K562 (cell line): ENCODE measurements around the gene KCNK4. TPM values are rescaled to one million over a fixed set of nuclear protein-coding genes. Genes with fewer than 3 reads are reported as not detected.

Source experiments
- ATAC-seq: fragments of 200-7000 bp; cut with Tn5 transposase; 3 replicates; pipeline ENCODE4 v1.9.1; 2020; ENCODE audit warnings: moderate library complexity
- BruUV-seq: library from RNA; stranded (reverse); fragments of 400-500 nt; replicated peaks from 2 replicates; lab custom pipeline; 2021; lab: Mats Ljungman, UMichigan
- CTCF ChIA-PET: fragments of 300-600 bp; formaldehyde crosslinking; extraction: SDS; loops from one replicate; lab custom pipeline; 2021; ENCODE audit warnings: low intra/inter-chr PET ratio; lab: Yijun Ruan, JAX
- POLR2A ChIA-PET: fragments of 300-600, 350-650 bp; sonication (Branson Sonifier 250); formaldehyde crosslinking; extraction: SDS; loops from one replicate; lab custom pipeline; 2021; ENCODE audit warnings: antibody characterized with exemption, inconsistent platforms; lab: Yijun Ruan, JAX
- DNase-seq, 4 experiments: peaks; one replicate each; pipeline versions ENCODE4 v3.0.0 to v3.0.0-alpha.2; 2011 to 2018; ENCODE audit warnings: low spot score in 3 of 4, mixed read lengths in 3 of 4; ENCODE audit errors: extremely low read depth in 1 of 4
- FAIRE-seq: peaks from 2 replicates; lab custom pipeline; 2011; peaks lifted over from hg19 to GRCh38; lab: Jason Lieb, UNC
- H2AFZ ChIP-seq: 2 replicates; pipeline ENCODE4 v1.6.0; 2011; ENCODE audit warnings: low read depth, low read length, control low read depth, inconsistent platforms
- H3K27ac ChIP-seq: fragments of 200-600 bp; 3 replicates; pipeline ENCODE4 v1.8.0; 2011; ENCODE audit warnings: low read depth, mild to moderate bottlenecking, control low read depth, inconsistent platforms, low read length, moderate library complexity, mixed read lengths; ENCODE audit errors: extremely low read depth
- H3K27me3 ChIP-seq, 2 experiments: fragments of 300-600 bp in 1 of 2; 2 replicates in 1 of 2; 3 replicates in 1 of 2; pipeline versions ENCODE4 v1.6.0 to v1.8.0; 2011; ENCODE audit warnings: inconsistent platforms in 2 of 2, low read length in 2 of 2, mild to moderate bottlenecking in 1 of 2, mixed read lengths in 1 of 2, moderate library complexity in 1 of 2; ENCODE audit not compliant: control insufficient read depth in 2 of 2, insufficient read depth in 2 of 2
- H3K36me3 ChIP-seq: fragments of 300-600 bp; 3 replicates; pipeline ENCODE4 v1.8.0; 2011; ENCODE audit warnings: mild to moderate bottlenecking, low read length, inconsistent platforms; ENCODE audit not compliant: control insufficient read depth, insufficient read depth
- H3K4me1 ChIP-seq, 2 experiments: fragments of 200-600 bp in 1 of 2; replicated peaks in 1 of 2; 2 replicates in 1 of 2; 3 replicates in 1 of 2; pipeline versions ENCODE4 v1.5.1 to v1.8.0; 2011; ENCODE audit warnings: inconsistent platforms in 2 of 2, low read length in 2 of 2, mild to moderate bottlenecking in 1 of 2, mixed read lengths in 1 of 2, moderate library complexity in 1 of 2; ENCODE audit not compliant: control insufficient read depth in 2 of 2, insufficient read depth in 2 of 2
- H3K4me2 ChIP-seq: 2 replicates; pipeline ENCODE4 v1.6.1; 2011; ENCODE audit warnings: low read length, control low read depth, inconsistent platforms, mixed read lengths; ENCODE audit not compliant: insufficient read depth
- H3K4me3 ChIP-seq: fragments of 200-600 bp; sonication (generic), shearing (Covaris generic); 2 replicates; pipeline ENCODE4 v1.5.1; 2016; ENCODE audit warnings: control low read depth, inconsistent platforms
- H3K79me2 ChIP-seq: fragments of 200-600 bp; 3 replicates; pipeline ENCODE4 v1.8.0; 2011; ENCODE audit warnings: low read length, inconsistent platforms; ENCODE audit not compliant: control insufficient read depth, insufficient read depth
- H3K9ac ChIP-seq, 2 experiments: 2 replicates each; pipeline versions ENCODE4 v1.6.0 to v1.6.1; 2011; ENCODE audit warnings: low read depth in 2 of 2, low read length in 2 of 2, control low read depth in 1 of 2, inconsistent platforms in 1 of 2, mild to moderate bottlenecking in 1 of 2, mixed read lengths in 1 of 2; ENCODE audit not compliant: insufficient read depth in 1 of 2
- H3K9me1 ChIP-seq: one replicate; pipeline ENCODE4 v1.6.0; 2011; ENCODE audit warnings: inconsistent platforms, mild to moderate bottlenecking, low read length, moderate library complexity; ENCODE audit not compliant: control insufficient read depth, insufficient read depth
- H3K9me3 ChIP-seq: replicated peaks from 2 replicates; pipeline ENCODE4 v1.5.1; 2011; ENCODE audit warnings: low read depth, low read length, inconsistent platforms; ENCODE audit not compliant: control insufficient read depth, insufficient read depth
- H4K20me1 ChIP-seq: replicated peaks from 2 replicates; pipeline ENCODE4 v1.6.1; 2011; ENCODE audit warnings: low read length, inconsistent platforms, mixed read lengths; ENCODE audit not compliant: control insufficient read depth, insufficient read depth
- CEBPB ChIP-seq: fragments of 450-650 bp; IDR thresholded peaks from 2 replicates; pipeline ENCODE4 v1.6.1; 2016; ENCODE audit warnings: missing genetic modification characterization, missing compliant biosample characterization
- CLOCK ChIP-seq: fragments of 250-450 bp; sonication (Bioruptor Pico); IDR thresholded peaks from 2 replicates; pipeline ENCODE4 v1.4.0; 2020; ENCODE audit warnings: mild to moderate bottlenecking, moderate library complexity, borderline replicate concordance
- CREM ChIP-seq: IDR thresholded peaks from 2 replicates; pipeline ENCODE4 v1.6.1; 2014; ENCODE audit warnings: antibody characterized with exemption, low read depth
- GABPB2 ChIP-seq: fragments of 250-450 bp; sonication (Bioruptor Pico); conservative IDR thresholded peaks from 2 replicates; pipeline ENCODE4 v1.5.1; 2021; ENCODE audit warnings: mild to moderate bottlenecking
- HOMEZ ChIP-seq: fragments of 250-450 bp; sonication (Bioruptor Pico); IDR thresholded peaks from 2 replicates; pipeline ENCODE4 v1.4.0; 2020; ENCODE audit warnings: mild to moderate bottlenecking, moderate library complexity
- MAX ChIP-seq: sonication (generic); formaldehyde crosslinking; IDR thresholded peaks from 2 replicates; pipeline ENCODE4 v1.9.0; 2022; ENCODE audit warnings: mild to moderate bottlenecking, missing genetic modification reagents
- SIN3B ChIP-seq: fragments of 450-650 bp; IDR thresholded peaks from 2 replicates; pipeline ENCODE4 v1.6.1; 2017; ENCODE audit warnings: low read depth, mild to moderate bottlenecking, moderate library complexity
- YY1 ChIP-seq, 3 experiments: IDR thresholded peaks; 2 replicates each; pipeline ENCODE4 v1.6.1; 2011; ENCODE audit warnings: low read length in 2 of 3, mild to moderate bottlenecking in 2 of 3, moderate library complexity in 2 of 3, borderline replicate concordance in 1 of 3, control low read depth in 1 of 3, low read depth in 1 of 3; ENCODE audit not compliant: insufficient read depth in 3 of 3, insufficient replicate concordance in 2 of 3, control insufficient read depth in 1 of 3, insufficient read length in 1 of 3; ENCODE audit errors: extremely low read depth in 1 of 3
- ZNF143 ChIP-seq: sonication (generic); formaldehyde crosslinking; IDR thresholded peaks from 2 replicates; pipeline ENCODE4 v1.9.0; 2022; ENCODE audit warnings: mild to moderate bottlenecking, missing genetic modification reagents
- ZNF174 ChIP-seq: fragments of 250-450 bp; sonication (Bioruptor Pico); IDR thresholded peaks from 2 replicates; pipeline ENCODE4 v1.4.0; 2020; ENCODE audit warnings: mild to moderate bottlenecking
- ZNF551 ChIP-seq: fragments of 250-450 bp; sonication (Bioruptor Pico); IDR thresholded peaks from 2 replicates; pipeline ENCODE4 v1.5.0; 2021; ENCODE audit warnings: mild to moderate bottlenecking, moderate library complexity
- ZNF740 ChIP-seq, 3 experiments: fragments of 200-800 bp in 1 of 3; sonication (Bioruptor generic) in 1 of 3; sonication (generic) in 1 of 3; formaldehyde crosslinking in 1 of 3; IDR thresholded peaks; 2 replicates each; pipeline versions ENCODE4 v1.6.1 to v1.8.0; 2016 to 2022; ENCODE audit warnings: mild to moderate bottlenecking in 2 of 3, missing compliant biosample characterization in 2 of 3, missing genetic modification characterization in 2 of 3, missing genetic modification reagents in 1 of 3
- WGBS: fragments of 100-300 bp; shearing (Covaris generic); methylation state at CpG from one replicate; pipeline ENCODE4 v1.1.6; 2016; ENCODE audit warnings: low coverage, mixed read lengths; ENCODE audit not compliant: insufficient coverage; ENCODE audit errors: missing lambda C conversion rate; 5-methylcytosine and 5-hydroxymethylcytosine counted together
- in situ Hi-C: fragments of 300-500 bp; cut with MboI; formaldehyde crosslinking; loops from 4 replicates; pipeline ENCODE4 v1.15.0; 2018; ENCODE audit warnings: inconsistent platforms, mixed read lengths
- intact Hi-C: fragments of 100-400 bp; cut with micrococcal nuclease; formaldehyde crosslinking; loops from 2 replicates; pipeline ENCODE4 v1.14.2; 2022
- polyA plus RNA-seq, 8 experiments: library from polyadenylated mRNA; depleted of rRNA in 4 of 8; stranded (reverse) in 5 of 8; unstranded in 3 of 8; fragments of >200 nt; fragmentation: Nextera tagmentation in 2 of 8; fragmentation: Illumina TruSeq in 1 of 8; extraction: Ambion mirVana in 2 of 8; extraction: Trizol in 1 of 8; gene quantifications; 2 replicates each; pipeline versions ENCODE4 v1.2.1 to v1.2.3, GENCODE V29; 2011 to 2014; ENCODE audit warnings: inconsistent platforms in 1 of 8, missing spikeins in 1 of 8
- total RNA-seq, 7 experiments: library from RNA; depleted of rRNA in 6 of 7; stranded (reverse); fragments of >200 nt in 6 of 7; fragmentation: Illumina TruSeq in 2 of 7; extraction: Trizol in 2 of 7; gene quantifications; 2 replicates each; pipeline versions ENCODE4 v1.2.1 to v1.2.3, GENCODE V29; 2011 to 2021; ENCODE audit warnings: low replicate concordance in 1 of 7

The KCNK4 gene
- total and polyA plus RNA-seq, 9 of the 15 experiments (the other 6 are each of a cell fraction or from before 2014, with no cell fraction given) = not detected

DNA sequence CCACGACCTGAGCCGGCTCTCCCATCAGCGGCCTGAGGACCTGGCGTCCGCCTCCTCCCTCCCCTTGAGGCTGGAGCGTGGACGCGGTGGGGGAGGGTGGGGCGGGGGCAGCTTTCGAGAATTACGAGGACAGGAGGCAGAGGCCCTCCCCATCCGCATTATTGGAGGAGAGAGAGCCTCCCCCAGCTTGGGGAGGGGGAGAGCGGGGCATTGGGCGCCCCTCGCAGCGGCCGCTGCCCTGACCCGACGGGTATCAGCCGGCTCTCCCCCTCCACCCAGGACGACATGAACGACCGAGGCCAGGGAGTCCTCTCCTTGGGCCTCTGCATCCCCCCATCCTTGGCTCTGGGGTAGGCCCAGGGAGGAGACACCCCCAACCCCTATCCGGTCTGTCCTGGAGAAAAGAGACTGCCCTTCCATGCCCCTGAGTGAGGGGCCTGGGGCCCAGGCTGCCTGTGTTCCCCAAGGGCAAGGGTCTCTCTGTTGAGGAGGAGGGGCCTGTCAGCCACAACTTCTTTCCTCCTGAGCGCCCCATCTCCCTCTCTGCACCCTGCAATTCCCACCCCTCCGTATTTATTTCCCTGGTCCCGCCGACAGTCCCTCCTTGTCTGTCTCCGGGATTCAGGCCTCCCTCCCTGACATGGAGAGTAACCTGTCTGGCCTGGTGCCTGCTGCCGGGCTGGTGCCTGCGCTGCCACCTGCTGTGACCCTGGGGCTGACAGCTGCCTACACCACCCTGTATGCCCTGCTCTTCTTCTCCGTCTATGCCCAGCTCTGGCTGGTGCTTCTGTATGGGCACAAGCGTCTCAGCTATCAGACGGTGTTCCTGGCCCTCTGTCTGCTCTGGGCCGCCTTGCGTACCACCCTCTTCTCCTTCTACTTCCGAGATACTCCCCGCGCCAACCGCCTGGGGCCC is 5.0 kb upstream of the KCNK4 start (continued):
- TF ChIP-seq ZNF740 (CRISPR knock-in tag; IDR thresholded peaks at IDR 0.05) (0 out of 2 replicates have a peak, but pooled peaks have one; percentile 36), ZNF740 (tag; IDR thresholded peaks at IDR 0.05) (no peak)
- TF ChIP-seq, all 486 proteins: peak for 9

GRCh38 chr11:64286801-64287159 is 4.3 kb upstream of the KCNK4 start:
- WGBS = 73% methylated on average over 7 of the region's 9 CpGs
- H3K27me3 ChIP-seq = peaks cover 0 to 7% of the 10 kb centered on the region in 2 experiments; a peak in 1 of 5 replicates
- H3K4me1 ChIP-seq = peaks cover 7 to 54% of the 10 kb centered on the region in 2 experiments; a peak in 4 of 5 replicates
- no peak for DNase-seq
- H3K4me3 ChIP-seq = no peak overlapping the region
- FAIRE-seq = no peak
- H3K36me3 ChIP-seq = peaks cover 4% of the 10 kb centered on the region; the same call in 1 of the 3 replicates
- ChIA-PET POLR2A (interaction anchor here (0.6 to 0.9 kb wide), 2 partner anchors 17 to 36 kb away, joined by 3 to 8 read pairs; no protein-coding TSS in a partner anchor), CTCF (no interaction called here)
- BruUV-seq = no TSS peak
- H2AFZ ChIP-seq = no peak overlapping the region
- in situ Hi-C loops (no loop called here), intact Hi-C loops (no loop called here)
- H3K27ac ChIP-seq = no peak overlapping the region
- H3K9me1 ChIP-seq = no peaks in the 10 kb centered on the region
- no peaks in the 10 kb centered on the region for H3K9me3 ChIP-seq
- H3K79me2 ChIP-seq = peaks cover 12% of the 10 kb centered on the region; the same call in 1 of the 3 replicates
- peak overlapping the region in 1 of 2 experiments; percentile 93; a peak in 2 of 4 replicates for H3K9ac ChIP-seq
- no peak overlapping the region for H3K4me2 ChIP-seq
- ATAC-seq = no peak
- H4K20me1 ChIP-seq = no peaks in the 10 kb centered on the region
- TF ChIP-seq ZNF174 (CRISPR knock-in tag) = no peak
- no peak for TF ChIP-seq CREM
- no peak for TF ChIP-seq SIN3B
- TF ChIP-seq YY1 (IDR thresholded peaks at IDR 0.05; ENCODE audit: borderline replicate concordance in 1 of 3, control insufficient read depth in 1 of 3, extremely low read depth in 1 of 3, insufficient read depth in 3 of 3, insufficient read length in 1 of 3, insufficient replicate concordance in 2 of 3, low read depth in 1 of 3, low read length in 2 of 3) = no peak
- TF ChIP-seq GABPB2 (CRISPR knock-in tag) = no peak
- TF ChIP-seq CLOCK (CRISPR knock-in tag) = no peak
- no peak for TF ChIP-seq ZNF143 (CRISPR knock-in tag)
- no peak for TF ChIP-seq ZNF551 (CRISPR knock-in tag)
- no peak for TF ChIP-seq CEBPB (tag)
- no peak for TF ChIP-seq HOMEZ
- TF ChIP-seq MAX (CRISPR knock-in tag) = no peak
